Myocyte (in vitro differentiated cells): ENCODE results near the gene PILRA. TPM values are rescaled to one million over a fixed set of nuclear protein-coding genes. Genes with fewer than 3 reads are reported as not detected.
A peak's percentile ranks its signal among the peaks of the same experiment; 100 is the strongest.
"Not testable (repeated sequence)": the region's sequence is repeated elsewhere in the genome, so short reads cannot be mapped to it uniquely, and the experiment has no call there.

ENCODE experiments used
- DNase-seq: peaks from one replicate; pipeline ENCODE4 v3.0.0-alpha.2; 2012; ENCODE audit warnings: low read depth
- total RNA-seq: library from RNA; depleted of rRNA; stranded (reverse); fragments of >200 nt; gene quantifications from 2 replicates; pipeline ENCODE4 v1.2.3, GENCODE V29; 2014

Gene PILRA
- total RNA-seq, 1 donor from 2014 or later = 0.51 TPM

- no peak for DNase-seq
Observed at GRCh38 chr7:100433276-100433591, 59.9 kb downstream of the PILRA start.

GRCh38 chr7:100433592-100434296 is 60.5 kb downstream of the PILRA start:
- DNase-seq = no peak

- no peak for DNase-seq
Observed at GRCh38 chr7:100434297-100435144, 61.2 kb downstream of the PILRA start.

- DNase-seq = peak; percentile 66
Observed at GRCh38 chr7:100435401-100436304, 62.4 kb downstream of the PILRA start.

GRCh38 chr7:100437150-100438100 is 64.1 kb downstream of the PILRA start:
- no peak for DNase-seq

- no peak for DNase-seq
Observed at GRCh38 chr7:100438172-100438571, 64.9 kb downstream of the PILRA start.

GRCh38 chr7:100438731-100439130 is 65.4 kb downstream of the PILRA start:
- DNase-seq = not testable (repeated sequence)

GRCh38 chr7:100439244-100439643 is 66.0 kb downstream of the PILRA start:
- not testable (repeated sequence) for DNase-seq

GRCh38 chr7:100441641-100442535 is 68.6 kb downstream of the PILRA start:
- DNase-seq = no peak

- no peak for DNase-seq
Observed at GRCh38 chr7:100443096-100443840, 70.0 kb downstream of the PILRA start.

- no peak for DNase-seq
Observed at GRCh38 chr7:100444311-100445278, 71.3 kb downstream of the PILRA start.

GRCh38 chr7:100446040-100446439 is 72.8 kb downstream of the PILRA start:
- no peak for DNase-seq

- DNase-seq = not testable (repeated sequence)
Observed at GRCh38 chr7:100447363-100447762, 74.1 kb downstream of the PILRA start.

- DNase-seq = no peak
Observed at GRCh38 chr7:100449190-100449795, 76.0 kb downstream of the PILRA start.
